Measurements from ENCODE around the gene ASXL2. TPM values are rescaled to one million over a fixed set of nuclear protein-coding genes. Genes with fewer than 3 reads are reported as not detected.

Gene ASXL2
- polyA plus RNA-seq, 1 donor from 2014 or later: 2.9 TPM

DNA sequence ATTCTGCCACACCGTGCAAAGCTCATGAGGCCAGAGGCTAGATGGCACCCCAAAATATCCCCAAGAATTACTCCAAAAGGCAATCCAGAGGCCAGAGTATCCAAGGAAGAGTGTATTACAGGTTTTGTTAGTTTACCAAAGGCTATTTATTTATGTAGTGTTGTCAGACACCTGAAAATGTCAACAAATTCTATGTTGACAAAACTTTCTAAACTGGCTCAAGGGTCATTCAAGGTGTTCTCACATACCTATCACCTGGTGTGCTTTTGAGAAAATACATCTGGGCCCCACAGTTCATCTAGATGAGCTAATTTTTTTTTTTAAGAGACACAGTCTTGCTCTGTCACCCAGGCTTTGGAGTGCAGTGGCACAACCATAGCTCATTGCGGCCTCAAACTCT, 192.5 kb downstream of the ASXL2 start:
- H3K27me3 ChIP-seq (ENCODE audit: insufficient read depth, low read depth, low read length): no peaks in the 10 kb centered on the region
- no peaks in the 10 kb centered on the region for H3K79me2 ChIP-seq (replicated peaks; ENCODE audit: insufficient read depth, low read length)
- H4K20me1 ChIP-seq (ENCODE audit: insufficient read depth): no peaks in the 10 kb centered on the region
- H3K36me3 ChIP-seq (ENCODE audit: insufficient read depth, low read length): no peaks in the 10 kb centered on the region
- H2AFZ ChIP-seq (ENCODE audit: low read depth, low read length): no peak overlapping the region
- TF ChIP-seq, protein P1, sequence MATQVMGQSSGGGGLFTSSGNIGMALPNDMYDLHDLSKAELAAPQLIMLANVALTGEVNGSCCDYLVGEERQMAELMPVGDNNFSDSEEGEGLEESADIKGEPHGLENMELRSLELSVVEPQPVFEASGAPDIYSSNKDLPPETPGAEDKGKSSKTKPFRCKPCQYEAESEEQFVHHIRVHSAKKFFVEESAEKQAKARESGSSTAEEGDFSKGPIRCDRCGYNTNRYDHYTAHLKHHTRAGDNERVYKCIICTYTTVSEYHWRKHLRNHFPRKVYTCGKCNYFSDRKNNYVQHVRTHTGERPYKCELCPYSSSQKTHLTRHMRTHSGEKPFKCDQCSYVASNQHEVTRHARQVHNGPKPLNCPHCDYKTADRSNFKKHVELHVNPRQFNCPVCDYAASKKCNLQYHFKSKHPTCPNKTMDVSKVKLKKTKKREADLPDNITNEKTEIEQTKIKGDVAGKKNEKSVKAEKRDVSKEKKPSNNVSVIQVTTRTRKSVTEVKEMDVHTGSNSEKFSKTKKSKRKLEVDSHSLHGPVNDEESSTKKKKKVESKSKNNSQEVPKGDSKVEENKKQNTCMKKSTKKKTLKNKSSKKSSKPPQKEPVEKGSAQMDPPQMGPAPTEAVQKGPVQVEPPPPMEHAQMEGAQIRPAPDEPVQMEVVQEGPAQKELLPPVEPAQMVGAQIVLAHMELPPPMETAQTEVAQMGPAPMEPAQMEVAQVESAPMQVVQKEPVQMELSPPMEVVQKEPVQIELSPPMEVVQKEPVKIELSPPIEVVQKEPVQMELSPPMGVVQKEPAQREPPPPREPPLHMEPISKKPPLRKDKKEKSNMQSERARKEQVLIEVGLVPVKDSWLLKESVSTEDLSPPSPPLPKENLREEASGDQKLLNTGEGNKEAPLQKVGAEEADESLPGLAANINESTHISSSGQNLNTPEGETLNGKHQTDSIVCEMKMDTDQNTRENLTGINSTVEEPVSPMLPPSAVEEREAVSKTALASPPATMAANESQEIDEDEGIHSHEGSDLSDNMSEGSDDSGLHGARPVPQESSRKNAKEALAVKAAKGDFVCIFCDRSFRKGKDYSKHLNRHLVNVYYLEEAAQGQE (IDR thresholded peaks at IDR 0.05; ENCODE audit: borderline replicate concordance): no peak
- TF ChIP-seq POLR2AphosphoS5 (IDR thresholded peaks at IDR 0.05) (no peak), RAD21 (conservative IDR thresholded peaks at IDR 0.05) (no peak), TAF1 (IDR thresholded peaks at IDR 0.05; ENCODE audit: low read depth) (no peak), MXI1 (conservative IDR thresholded peaks at IDR 0.05; ENCODE audit: poor library complexity, severe bottlenecking) (no peak), EP300 (conservative IDR thresholded peaks at IDR 0.05; ENCODE audit: poor library complexity, severe bottlenecking) (no peak), EZH2 (IDR thresholded peaks at IDR 0.05; ENCODE audit: borderline replicate concordance, insufficient read depth, low read length, poor library complexity, severe bottlenecking) (no peak), SMC3 (conservative IDR thresholded peaks at IDR 0.05; ENCODE audit: poor library complexity) (no peak)
- TF ChIP-seq, protein P2, sequence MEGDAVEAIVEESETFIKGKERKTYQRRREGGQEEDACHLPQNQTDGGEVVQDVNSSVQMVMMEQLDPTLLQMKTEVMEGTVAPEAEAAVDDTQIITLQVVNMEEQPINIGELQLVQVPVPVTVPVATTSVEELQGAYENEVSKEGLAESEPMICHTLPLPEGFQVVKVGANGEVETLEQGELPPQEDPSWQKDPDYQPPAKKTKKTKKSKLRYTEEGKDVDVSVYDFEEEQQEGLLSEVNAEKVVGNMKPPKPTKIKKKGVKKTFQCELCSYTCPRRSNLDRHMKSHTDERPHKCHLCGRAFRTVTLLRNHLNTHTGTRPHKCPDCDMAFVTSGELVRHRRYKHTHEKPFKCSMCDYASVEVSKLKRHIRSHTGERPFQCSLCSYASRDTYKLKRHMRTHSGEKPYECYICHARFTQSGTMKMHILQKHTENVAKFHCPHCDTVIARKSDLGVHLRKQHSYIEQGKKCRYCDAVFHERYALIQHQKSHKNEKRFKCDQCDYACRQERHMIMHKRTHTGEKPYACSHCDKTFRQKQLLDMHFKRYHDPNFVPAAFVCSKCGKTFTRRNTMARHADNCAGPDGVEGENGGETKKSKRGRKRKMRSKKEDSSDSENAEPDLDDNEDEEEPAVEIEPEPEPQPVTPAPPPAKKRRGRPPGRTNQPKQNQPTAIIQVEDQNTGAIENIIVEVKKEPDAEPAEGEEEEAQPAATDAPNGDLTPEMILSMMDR (IDR thresholded peaks at IDR 0.05; ENCODE audit: poor library complexity, severe bottlenecking): no peak
- H3K9me3 ChIP-seq (ENCODE audit: low read length): no peaks in the 10 kb centered on the region
- H3K4me2 ChIP-seq (ENCODE audit: low read length): no peak overlapping the region
- H3K27ac ChIP-seq (ENCODE audit: low read length): no peak overlapping the region
- no peaks in the 10 kb centered on the region for H3K9me2 ChIP-seq (ENCODE audit: insufficient read depth, low read length)
- H3K4me3 ChIP-seq (ENCODE audit: low read length): no peak overlapping the region
- no peak overlapping the region for H3K9ac ChIP-seq (ENCODE audit: low read length)
- H3F3A ChIP-seq (ENCODE audit: insufficient read depth, low read length, poor library complexity, severe bottlenecking): no peaks in the 10 kb centered on the region

DNA sequence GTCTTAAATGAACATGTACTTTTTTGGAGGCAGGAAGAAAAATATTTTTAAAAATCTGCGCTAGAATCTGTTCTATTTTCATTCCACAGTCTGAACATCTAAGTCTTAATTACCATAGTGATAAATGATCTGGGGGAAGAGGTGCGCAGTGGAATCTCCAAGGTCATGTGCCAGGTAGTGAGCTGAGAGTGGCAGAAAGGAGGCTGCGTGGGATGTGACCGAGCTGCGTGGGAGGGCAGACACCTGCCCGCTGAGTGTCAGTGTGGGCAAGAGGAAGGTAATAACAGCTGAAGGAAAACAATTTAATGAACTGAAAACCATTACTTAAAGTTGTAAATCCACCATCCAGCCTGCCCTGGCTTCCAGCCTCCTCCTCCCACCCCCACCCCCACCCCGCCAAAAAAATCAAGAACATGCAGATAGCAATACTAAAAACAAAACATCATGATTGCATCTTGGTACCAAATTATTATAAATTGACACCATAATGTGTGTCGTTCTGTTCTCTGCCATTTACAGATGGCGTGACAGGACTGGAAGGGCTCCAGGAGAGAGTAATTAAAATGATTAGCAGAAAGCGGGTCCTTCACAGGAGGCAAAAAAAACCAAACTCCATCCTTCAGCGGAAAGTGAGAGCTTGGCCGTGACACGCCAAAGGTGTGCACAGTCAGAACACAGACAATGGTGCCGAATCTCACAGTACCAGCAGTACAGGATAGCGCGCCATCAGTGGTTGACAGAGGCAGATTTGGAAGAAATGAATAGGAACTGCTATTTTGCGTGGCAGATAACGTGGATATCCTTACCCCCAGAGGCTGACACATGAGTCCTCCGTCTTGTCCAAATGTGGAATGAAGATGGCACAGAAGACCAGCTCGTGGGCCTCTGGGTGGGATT, 193.5 kb downstream of the ASXL2 start:
- Histone ChIP-seq H4K20me1 (ENCODE audit: insufficient read depth) (no peaks in the 10 kb centered on the region), H3K4me2 (ENCODE audit: low read length) (no peak overlapping the region), H3K4me3 (ENCODE audit: low read length) (no peak overlapping the region), H3K27me3 (ENCODE audit: insufficient read depth, low read depth, low read length) (no peaks in the 10 kb centered on the region), H3K9me3 (ENCODE audit: low read length) (no peaks in the 10 kb centered on the region), H3K36me3 (ENCODE audit: insufficient read depth, low read length) (no peaks in the 10 kb centered on the region), H3F3A (ENCODE audit: insufficient read depth, low read length, poor library complexity, severe bottlenecking) (no peaks in the 10 kb centered on the region), H3K9ac (ENCODE audit: low read length) (no peak overlapping the region), H3K79me2 (replicated peaks; ENCODE audit: insufficient read depth, low read length) (no peaks in the 10 kb centered on the region), H3K27ac (ENCODE audit: low read length) (no peak overlapping the region), H3K9me2 (ENCODE audit: insufficient read depth, low read length) (no peaks in the 10 kb centered on the region), H2AFZ (ENCODE audit: low read depth, low read length) (no peak overlapping the region)
- TF ChIP-seq RAD21 (conservative IDR thresholded peaks at IDR 0.05) (no peak), TAF1 (IDR thresholded peaks at IDR 0.05; ENCODE audit: low read depth) (no peak), EZH2 (IDR thresholded peaks at IDR 0.05; ENCODE audit: borderline replicate concordance, insufficient read depth, low read length, poor library complexity, severe bottlenecking) (no peak), SMC3 (conservative IDR thresholded peaks at IDR 0.05; ENCODE audit: poor library complexity) (no peak), MXI1 (conservative IDR thresholded peaks at IDR 0.05; ENCODE audit: poor library complexity, severe bottlenecking) (no peak), POLR2AphosphoS5 (IDR thresholded peaks at IDR 0.05) (no peak), EP300 (conservative IDR thresholded peaks at IDR 0.05; ENCODE audit: poor library complexity, severe bottlenecking) (no peak)
- TF ChIP-seq, protein P1 (IDR thresholded peaks at IDR 0.05; ENCODE audit: borderline replicate concordance): no peak
- TF ChIP-seq, protein P2 (IDR thresholded peaks at IDR 0.05; ENCODE audit: poor library complexity, severe bottlenecking): no peak

All from neural cell (in vitro differentiated cells).